GM21529 (cell line): ENCODE measurements around the gene RAB6A.

ENCODE experiments used
- ATAC-seq: cut with Tn5 transposase; IDR thresholded peaks from one replicate; pipeline ENCODE4 v1.9.1; 2021; ENCODE audit not compliant: unreplicated experiment

RAB6A gene

GRCh38 chr11:73656985-73657384 lies 103.9 kb downstream of the RAB6A start:
- ATAC-seq = no peak

- ATAC-seq = no peak
These were observed 105.2 kb downstream of the RAB6A start for GRCh38 chr11:73655686-73656085.

- ATAC-seq = no peak
These were observed 106.3 kb downstream of the RAB6A start for GRCh38 chr11:73654482-73655021.

DNA sequence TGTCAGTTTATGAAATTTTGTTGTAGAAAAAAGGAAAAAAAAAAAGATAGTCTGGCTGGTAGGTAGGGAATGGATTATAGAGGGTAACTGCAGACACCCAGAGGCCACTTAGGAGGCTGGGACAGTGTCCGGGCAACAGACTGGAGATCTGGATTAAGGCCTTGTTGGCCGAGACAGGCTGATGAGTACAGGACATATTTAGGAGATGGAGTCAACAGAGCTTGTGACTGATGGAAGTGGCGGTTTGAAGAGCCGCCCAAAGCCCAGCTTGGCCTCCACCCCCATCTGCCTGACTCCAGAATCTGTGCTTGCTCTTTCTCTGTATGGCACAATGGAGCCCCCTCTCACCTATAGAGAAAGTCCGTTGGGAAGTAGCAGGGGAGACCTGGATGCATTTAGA lies 106.9 kb downstream of the RAB6A start:
- no peak for ATAC-seq

DNA sequence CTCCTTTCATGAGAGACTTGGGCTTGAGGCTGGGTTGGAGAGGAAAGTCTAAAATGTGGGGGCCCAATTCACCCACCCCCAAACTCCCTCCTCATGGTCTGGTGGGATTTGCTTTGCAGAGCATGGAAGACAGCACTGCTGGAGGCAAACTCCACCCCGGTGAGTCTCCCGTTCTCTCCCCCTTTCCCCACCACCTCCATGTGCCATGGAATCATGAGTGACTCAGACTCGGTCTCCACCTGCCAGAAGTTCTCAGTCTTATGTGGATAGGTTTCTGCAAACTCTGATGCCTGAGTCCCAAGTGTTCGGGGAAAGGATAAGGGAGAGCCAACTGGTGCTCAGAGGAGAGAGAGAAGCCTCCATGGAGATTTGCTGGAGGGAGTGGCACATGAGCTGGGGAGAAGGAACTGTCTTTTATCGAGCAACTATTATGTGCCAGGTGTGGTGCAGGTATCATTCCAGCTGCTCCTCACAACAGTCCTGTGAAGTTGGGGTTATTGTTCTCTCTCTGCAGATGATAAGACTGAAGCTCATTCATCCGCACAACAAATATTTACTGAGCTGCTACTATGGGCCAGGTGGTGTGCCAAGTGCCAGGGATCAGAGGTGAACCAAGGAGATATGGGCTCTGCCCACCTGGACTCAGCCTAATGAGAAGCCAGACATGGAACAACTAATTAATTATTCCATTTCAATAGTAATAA lies 107.9 kb downstream of the RAB6A start:
- no peak for ATAC-seq

DNA sequence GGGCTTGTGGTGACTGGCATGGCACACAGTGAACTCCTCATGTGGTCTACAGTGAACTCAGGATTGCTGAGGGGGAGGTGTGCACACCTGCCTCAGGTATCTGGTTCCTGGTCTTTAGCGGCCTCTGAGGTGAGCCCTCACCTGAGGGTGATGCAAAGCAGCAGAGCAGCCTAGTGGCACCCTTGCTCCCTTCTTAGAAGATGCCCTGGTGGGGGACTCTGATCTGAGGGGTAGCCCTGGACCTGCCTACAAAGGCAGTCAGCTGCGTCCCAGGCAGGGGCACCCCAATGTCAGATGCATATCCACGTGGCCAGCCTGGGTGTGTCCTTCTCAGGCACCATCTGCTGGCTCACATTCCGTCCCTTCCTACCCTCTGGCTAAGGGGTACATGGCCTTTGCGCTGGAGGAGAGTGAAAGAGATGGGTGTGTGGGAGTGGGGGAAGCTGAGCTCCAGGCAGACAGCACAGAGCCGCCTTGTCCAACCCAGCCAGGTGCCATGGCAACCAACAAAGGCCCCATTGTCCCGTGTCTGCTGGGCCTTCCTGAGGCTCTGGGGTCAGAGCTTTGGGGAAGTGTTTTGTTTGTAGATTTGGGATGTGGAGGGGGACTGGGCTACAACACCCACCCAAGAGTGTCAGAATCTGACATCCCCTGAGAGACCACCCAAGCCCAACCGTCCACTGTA lies 108.7 kb downstream of the RAB6A start:
- ATAC-seq = no peak

DNA sequence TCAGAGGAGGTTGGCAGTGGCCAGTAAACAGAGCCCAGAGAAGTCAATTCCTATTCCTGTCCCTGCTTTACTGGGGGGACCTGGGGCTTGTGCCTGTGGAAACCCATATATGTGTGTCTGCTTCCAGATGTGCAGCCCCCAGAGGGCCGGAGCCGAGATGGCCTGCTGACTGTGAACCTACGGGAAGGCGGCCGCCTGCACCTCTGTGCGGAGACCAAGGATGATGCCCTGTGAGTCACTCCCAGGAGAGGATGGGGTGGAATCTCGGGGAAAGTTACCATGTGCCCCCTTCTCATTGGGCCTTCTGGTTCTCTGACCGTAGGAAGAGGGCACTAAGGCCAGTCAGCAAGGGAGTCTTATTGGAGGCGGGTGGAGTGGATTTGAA lies 109.2 kb downstream of the RAB6A start:
- no peak for ATAC-seq

DNA sequence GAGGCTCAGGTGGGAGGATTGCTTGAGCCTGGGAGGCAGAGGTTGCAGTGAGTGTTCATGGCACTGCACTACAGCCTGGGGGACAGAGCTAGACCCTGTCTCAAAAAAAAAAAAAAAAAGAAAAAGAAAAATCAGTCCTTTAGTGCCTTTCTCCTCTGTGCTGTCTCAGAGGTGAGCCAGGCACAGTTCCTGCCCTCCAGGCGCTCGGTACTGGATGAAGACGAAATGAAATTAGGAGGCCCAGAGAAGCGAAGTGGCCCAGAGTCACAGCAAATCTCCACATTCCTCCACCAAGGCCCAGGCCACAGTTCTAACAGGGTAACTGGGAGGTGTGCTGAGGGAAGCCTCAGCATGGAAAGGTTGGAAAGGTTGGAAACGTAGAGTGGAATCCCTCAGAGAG lies 109.6 kb downstream of the RAB6A start:
- no peak for ATAC-seq

DNA sequence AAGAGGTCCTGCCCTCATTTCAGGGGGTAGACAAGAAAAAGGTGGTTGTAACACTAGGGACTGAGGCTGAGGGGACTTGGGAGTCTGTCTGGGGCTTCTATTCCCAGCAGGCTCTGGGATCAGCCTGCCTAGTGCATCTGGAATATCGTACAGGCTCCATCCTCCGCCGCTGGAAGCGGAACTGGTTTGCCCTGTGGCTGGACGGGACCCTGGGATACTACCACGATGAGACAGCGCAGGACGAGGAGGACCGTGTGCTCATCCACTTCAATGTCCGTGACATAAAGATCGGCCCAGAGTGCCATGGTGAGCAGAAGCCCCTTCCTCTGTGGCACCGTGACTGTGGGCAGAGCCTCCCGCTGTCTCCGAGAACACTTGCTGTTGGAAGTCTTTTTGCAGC lies 110.5 kb downstream of the RAB6A start:
- ATAC-seq = no peak

DNA sequence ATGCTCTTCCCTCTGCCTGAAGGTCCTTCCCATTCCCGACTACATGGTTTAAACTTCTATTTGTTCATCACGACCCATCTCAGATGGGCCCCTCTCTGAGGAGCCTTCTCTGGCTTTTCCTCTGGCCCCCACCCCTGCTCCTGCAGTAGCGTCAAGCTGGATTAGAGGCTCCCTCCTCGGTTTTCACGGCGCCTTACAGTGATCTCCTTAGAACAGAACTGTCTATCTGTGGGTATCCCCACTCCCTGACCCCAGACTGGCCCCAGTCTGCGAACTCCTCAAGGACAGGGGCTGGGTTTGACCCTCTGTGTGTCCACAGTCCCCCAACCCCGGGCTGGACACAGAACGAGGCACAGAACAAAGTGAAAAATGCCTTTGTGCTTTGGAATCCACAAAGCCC lies 111.7 kb downstream of the RAB6A start:
- ATAC-seq = no peak

GRCh38 chr11:73648571-73649046 lies 112.3 kb downstream of the RAB6A start:
- no peak for ATAC-seq

DNA sequence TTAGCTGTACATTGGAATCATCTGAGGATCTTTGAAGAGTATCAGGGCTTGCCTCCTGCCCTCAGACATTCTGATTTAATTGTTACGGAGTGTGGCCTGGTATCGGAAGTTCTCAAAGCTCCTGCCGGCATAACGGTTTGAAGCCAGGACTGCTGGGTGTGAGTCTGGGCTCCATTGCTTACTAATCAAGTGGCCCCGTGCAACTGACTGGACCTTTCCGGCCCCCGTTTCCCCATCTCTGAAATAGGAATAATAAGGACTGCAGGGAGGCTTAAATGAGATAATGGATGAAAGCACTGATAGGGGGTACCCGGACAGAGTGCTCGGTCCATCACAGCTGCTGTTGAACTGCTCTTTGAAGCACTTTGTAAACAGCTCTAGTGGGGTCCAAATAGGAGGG lies 112.8 kb downstream of the RAB6A start:
- no peak for ATAC-seq

DNA sequence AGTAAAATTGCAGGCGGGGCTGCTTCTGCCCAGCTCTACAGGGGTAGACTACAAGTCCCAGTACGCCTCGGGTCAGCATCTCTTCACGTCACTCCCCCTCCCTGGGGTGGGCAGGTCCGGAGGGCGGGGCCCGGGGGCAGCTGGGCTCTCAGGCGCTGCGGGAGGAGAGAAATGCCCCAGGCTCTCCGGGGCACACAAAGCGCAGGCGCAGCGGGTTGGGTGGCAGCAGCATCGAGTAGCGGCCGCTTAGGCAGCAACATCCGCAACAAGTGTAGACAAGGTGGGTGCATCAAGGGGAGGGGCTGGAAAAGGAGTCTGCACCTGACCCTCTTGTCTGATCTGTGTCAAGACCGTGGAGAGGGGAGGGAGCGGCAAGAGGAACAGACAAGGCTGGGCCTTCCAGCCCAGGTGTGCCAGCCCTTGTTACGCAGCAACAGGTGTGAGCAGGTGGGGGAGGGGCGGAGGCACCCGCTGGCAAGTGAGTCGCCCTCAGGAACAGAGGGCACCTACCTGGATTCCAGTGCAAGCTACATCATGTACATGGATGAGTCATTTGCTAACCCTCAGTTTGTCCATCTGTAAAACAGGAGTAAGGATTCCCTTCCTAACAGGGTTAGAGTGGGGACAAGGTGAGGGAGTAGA lies 113.3 kb downstream of the RAB6A start:
- peak; percentile 91 for ATAC-seq

DNA sequence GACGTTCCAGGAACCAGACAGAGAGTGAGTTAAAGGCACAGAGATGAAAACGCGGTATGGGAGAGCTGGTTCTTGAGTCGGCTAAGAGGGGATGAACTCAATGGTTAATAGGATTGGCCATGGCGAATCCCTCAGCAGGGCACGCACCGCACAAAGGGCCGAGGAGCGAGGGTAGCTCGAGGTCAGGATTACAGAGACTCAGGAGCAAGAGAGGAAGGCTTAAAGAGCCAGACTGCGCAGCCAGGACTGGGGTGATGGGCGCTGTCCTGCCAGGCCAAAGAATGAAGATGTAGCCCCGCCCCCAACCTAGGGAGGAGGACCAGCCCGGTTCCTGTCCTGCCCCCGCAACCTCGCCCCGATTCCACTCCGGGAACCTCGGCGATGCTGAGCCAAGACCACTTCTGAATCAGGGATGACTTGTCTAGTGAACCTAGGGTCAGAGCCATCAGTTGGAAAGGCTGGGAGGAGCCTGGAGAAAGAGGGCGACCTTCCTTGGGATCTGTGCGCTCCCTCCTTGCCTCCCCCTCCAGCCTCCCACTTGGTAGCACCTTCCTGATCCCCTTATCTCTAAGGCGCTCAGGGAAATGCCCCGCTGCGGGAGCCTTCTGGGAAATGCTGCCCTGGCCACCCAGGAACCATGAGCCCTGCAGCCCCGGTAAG lies 114.8 kb downstream of the RAB6A start, which contains the start of gene PLEKHB1:
TSS of gene PLEKHB1 (plus strand) at position 610 of the 660 bp plus-strand sequence. CDS start at position 638, 28 bp downstream.
- ATAC-seq = no peak

DNA sequence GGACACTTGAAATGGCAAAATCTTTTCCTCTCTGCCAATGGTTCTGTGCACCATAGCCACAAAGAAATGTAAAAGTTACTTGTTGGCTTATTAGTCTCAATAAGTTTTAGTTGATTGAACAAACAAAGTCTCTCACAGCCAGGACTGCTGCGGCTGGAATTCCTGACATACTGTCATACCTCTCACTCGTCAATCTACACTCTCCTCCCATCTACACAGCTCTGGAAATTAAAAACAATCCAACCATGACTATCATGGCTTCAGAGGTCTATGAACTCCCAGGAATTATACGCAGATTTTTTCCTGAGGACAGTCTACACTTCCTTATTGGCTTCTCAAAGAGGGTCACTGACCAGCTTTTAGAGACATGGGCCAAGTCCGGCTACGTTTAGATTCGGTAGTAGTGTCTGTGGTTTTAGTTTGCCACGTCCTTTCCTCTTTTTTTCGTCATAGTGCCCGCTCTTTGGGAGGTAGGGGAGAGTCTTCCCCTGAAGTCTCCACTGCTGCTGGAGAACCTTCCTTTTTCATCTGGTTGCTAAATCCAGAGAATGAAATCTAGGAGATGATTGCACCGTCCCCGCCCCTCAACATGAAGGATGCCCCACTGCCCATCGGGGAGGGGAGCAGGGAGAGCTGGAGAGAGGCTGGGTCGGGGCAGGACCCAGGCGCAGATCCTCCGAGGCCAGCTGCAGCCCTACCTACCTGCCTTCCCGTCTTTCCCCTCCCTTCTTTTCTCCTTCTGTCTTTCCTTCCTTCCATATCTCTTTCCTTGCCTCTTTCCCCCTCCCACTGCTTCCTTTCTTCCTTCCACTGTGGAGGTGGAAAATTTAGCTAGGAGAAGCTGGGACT lies 115.5 kb downstream of the RAB6A start:
- no peak for ATAC-seq

- no peak for ATAC-seq
These were observed 119.2 kb downstream of the RAB6A start for GRCh38 chr11:73641668-73642067.

DNA sequence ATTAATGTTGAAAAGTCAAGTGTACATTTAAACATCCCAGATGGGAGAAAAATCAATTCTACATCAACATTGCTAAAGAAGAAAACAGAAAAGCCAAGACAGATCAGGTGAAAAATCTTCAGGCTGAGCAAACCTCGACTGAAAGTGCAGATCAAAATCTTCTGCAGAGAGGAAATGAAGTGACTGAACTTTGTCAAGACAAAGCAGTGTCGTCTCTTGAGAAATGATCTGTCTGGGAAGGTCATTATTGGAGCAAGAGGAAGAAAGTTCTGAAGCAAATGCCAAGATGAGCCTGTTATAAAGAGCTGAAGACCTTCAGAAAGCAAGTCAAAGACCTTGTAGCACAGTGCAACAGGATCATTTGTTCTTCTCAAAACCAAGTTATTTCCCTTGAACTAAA lies 120.3 kb downstream of the RAB6A start:
- no peak for ATAC-seq

DNA sequence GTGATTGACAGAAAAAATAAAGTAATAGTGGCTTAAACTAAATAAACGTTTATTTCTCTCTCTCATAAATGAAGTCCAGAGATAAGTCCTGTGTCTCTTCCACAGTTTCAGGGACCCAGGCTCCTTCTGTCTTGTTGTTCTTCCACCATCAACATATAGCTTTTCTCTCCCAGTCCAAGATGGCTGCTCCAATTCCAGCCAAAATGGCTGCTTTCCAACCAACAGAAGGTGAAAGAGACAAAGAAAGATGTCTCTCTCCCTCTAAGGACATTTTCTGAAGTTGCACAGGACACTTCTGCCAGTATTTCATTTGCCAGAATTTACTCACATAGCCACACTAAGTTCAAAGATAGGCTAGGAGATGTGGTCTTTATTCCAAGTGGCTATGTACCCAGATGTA lies 123.9 kb downstream of the RAB6A start:
- no peak for ATAC-seq

DNA sequence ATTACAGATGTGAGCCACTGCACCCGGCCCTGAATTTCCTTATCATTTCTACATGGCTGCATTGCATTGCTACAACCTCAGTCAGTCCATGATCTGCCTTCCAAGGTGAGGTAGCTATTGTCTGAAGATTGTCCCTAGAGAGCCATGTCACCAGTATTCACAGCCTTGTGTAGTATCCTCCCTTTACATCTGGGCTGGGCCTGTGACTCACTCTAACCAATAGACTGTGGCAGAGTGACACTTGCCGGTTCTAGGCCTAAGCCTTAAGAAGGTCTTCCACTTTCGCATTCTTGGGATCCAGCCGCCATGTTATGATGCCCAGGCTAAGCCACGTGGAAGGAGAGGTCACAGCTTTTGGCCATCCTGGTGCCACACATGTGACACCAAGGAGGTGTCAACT lies 124.6 kb downstream of the RAB6A start:
- ATAC-seq = no peak

DNA sequence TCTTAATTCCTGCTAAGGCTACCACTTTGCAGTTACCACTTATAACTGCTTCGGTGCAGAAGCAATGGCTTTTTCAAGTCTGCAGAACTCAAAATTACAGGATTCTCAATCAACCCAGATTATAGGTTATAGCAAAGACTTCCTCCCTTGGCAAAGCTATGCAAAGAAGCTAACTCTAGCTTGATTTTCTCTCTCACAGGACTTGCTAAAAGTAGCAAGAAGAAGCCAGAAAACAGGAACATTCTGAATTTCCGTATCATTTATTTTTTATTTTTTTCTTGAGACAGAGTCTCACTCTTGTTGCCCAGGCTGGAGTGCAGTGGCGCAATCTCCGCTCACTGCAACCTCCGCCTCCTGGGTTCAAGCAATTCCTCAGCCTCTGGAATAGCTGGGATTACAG lies 125.2 kb downstream of the RAB6A start:
- no peak for ATAC-seq
